WI38 (cell line): Measurements from ENCODE around the gene CHST5.

Experiments
- H3K4me3 ChIP-seq: 2 replicates; pipeline ENCODE4 v1.5.1; 2011; ENCODE audit warnings: low read depth, mild to moderate bottlenecking, control low read depth, low read length
- CTCF ChIP-seq: IDR thresholded peaks from 2 replicates; pipeline ENCODE4 v1.5.1; 2012; ENCODE audit warnings: low read depth, mild to moderate bottlenecking, control low read depth, low read length

Gene CHST5

DNA sequence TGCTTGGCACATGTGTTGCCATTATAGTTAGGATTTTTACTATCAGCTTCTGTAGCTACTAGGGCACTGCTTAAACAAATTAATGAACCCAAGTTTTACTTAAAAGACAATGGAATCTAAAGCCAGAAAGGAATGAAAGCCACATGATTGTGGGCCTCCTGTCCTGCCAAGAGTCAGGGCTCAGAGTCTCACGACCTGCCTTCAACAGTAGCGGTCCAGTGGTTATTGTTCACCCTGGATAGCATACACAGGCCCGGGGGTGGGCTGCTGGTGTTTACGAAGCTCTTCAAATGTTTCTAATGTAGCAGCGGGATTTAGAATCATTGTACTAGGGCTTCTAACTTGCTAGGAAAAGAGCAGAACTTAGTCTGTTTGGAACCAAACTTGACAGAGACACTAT lies 38.0 kb upstream of the CHST5 start:
- H3K4me3 ChIP-seq = no peak overlapping the region
- no peak for TF ChIP-seq CTCF

DNA sequence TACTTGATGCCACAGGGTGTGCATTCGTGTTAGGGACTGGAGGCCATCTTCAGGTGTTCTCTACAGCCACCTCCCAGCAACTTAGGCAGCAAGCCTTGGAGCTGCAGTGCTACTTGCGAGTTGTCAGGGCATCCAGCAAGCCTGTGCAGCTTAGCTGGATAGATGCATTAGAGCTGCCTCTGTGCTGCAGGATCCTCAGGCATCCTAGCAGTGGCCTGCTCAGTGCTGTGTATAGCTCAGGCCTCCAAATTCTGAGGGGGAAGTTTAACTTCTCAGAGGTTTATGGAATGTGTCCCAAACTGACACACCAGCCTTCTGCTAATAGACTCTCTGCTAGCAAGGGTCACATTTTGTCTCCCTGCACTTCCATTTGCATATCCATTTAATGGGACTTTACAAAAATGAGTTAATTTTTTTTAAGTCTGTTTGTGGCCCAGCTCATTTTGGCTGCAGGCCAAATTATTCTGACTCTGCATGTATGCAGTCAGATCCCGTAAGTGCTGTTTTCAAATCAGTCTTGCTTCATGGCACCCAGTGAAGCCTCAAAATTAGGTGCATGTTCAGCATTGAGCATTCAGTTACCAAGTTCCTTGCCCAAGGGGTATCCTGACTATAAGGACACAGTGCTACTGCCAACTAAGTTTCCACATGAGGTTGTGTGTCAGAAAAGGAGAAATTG lies 37.1 kb upstream of the CHST5 start:
- no peak overlapping the region for H3K4me3 ChIP-seq
- no peak for TF ChIP-seq CTCF

- no peak overlapping the region for H3K4me3 ChIP-seq
- no peak for TF ChIP-seq CTCF
These were observed 34.6 kb upstream of the CHST5 start for GRCh38 chr16:75570396-75571065.

- H3K4me3 ChIP-seq = no peak overlapping the region
- TF ChIP-seq CTCF = no peak
These were observed 32.0 kb upstream of the CHST5 start for GRCh38 chr16:75567911-75568310.

DNA sequence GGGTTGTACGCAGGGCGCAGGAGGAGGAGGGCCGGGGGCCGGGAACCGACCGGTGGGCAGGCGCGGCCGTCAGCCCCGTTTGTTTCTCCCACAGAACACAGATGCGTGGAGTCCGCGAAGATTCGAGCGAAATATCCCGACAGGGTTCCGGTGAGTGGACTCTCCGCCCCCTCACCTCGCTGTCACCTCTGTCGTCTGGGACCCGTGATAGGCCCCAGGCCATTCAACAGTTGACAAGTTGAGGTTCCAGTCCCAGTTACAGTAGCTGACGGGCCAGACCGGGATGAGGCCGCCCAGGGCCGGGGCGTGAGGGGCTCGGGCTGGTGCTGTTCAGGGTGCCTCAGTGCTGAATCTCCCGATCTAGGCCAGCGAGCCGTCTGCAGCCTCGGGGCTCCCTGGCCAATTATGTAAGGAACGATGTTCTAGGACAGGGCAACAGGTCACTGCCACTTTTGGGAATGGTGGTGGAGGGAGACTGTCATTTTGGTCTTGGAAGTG lies 30.9 kb upstream of the CHST5 start:
- peak overlapping the region; percentile 92 for H3K4me3 ChIP-seq
- no peak for TF ChIP-seq CTCF

DNA sequence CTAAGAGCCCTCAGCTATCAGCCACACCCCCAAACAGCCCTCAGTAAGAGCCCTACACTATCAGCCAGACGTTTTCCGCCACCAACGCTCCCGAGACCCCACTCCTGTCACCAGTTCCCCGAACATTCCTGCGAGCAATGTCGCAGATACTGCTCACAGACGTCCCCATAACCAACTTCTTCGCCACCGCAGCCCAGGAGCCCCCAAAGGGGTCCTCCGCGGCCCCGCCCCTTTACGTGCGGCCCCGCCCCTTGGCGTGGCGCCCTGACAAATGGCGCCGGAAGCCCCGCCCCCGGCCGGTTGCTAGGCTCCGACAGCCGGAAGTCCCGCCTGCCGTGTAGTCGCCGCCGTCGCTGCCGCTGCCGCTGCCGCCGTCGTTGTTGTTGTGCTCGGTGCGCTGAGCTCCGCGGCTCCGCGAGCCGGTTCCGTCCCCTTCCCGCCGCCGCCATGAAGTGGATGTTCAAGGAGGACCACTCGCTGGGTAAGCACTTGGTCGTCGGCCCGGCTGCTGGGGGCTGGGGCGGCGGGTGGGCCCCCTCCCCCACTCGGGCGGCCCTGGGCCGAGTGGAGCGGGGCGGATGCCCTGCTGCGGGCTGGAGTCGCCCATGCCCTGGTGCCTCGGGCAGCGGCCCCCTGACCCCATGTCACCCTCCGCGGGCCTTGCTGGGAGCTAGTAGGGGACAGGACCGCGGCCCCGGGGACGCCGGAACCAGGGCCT lies 30.3 kb upstream of the CHST5 start, which contains the start of gene GABARAPL2:
GABARAPL2 (plus strand) TSS at position 340 of the 718 bp plus-strand sequence; CDS start at position 448, 108 bp downstream.
- H3K4me3 ChIP-seq = peak within 1 kb of the TSS; percentile 92
- no peak for TF ChIP-seq CTCF

DNA sequence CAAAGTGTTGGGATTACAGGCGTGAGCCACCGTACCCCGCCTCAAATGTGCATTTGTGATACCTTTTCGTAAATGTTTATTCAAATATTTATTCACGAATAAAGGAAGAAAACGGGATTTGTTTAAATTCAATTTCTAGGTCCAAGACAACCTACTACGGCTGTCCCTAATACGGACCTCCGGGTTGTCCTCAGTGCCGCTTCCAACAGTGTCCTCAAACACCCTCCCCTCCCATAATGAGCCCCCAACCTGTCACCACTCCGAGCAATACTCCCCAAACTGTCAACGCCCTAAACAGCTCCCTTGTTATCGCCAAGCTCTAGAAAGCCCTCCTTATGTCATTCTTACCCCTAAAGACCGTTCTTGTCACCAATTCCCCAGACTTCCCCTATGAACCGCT lies 29.7 kb upstream of the CHST5 start:
- peak overlapping the region; percentile 92 for H3K4me3 ChIP-seq
- no peak for TF ChIP-seq CTCF
